Endothelial cell of umbilical vein (primary cell): Measurements from ENCODE around the gene RABL6. TPM values are rescaled to one million over a fixed set of nuclear protein-coding genes. Genes with fewer than 3 reads are reported as not detected.

Source experiments
- BruUV-seq: library from RNA; stranded (reverse); fragments of 400-500 nt; replicated peaks from 2 replicates; lab custom pipeline; 2021; lab: Mats Ljungman, UMichigan
- CTCF ChIA-PET: fragments of 300-600, 350-600 bp; sonication (Branson Sonifier 250); formaldehyde crosslinking; loops from one replicate; lab custom pipeline; 2021; ENCODE audit warnings: antibody characterized with exemption, inconsistent platforms; lab: Charles Lee
- POLR2A ChIA-PET: fragments of 300-600, 350-600 bp; sonication (Branson Sonifier 250); formaldehyde crosslinking; loops from one replicate; lab custom pipeline; 2021; ENCODE audit warnings: antibody characterized with exemption, inconsistent platforms; lab: Charles Lee
- DNase-seq: peaks from one replicate; pipeline ENCODE4 v3.0.0-alpha.2; 2011; ENCODE audit warnings: low read depth, low spot score
- FAIRE-seq: peaks from 2 replicates; lab custom pipeline; 2011; peaks lifted over from hg19 to GRCh38; lab: Jason Lieb, UNC
- H2AFZ ChIP-seq: 2 replicates; pipeline ENCODE4 v1.6.0; 2012; ENCODE audit warnings: low read depth, low read length, control low read depth, inconsistent platforms
- H3K27ac ChIP-seq: 2 replicates; pipeline ENCODE4 v1.5.1; 2011; ENCODE audit warnings: low read depth, mild to moderate bottlenecking, control low read depth, low read length, moderate library complexity; ENCODE audit not compliant: insufficient read depth
- H3K27me3 ChIP-seq, 2 experiments: 2 replicates each; pipeline versions ENCODE4 v1.6.0 to v1.6.1; 2011; ENCODE audit warnings: low read length in 2 of 2, mixed read lengths in 1 of 2; ENCODE audit not compliant: control insufficient read depth in 2 of 2, insufficient read depth in 2 of 2
- H3K36me3 ChIP-seq, 2 experiments: 2 replicates in 1 of 2; 3 replicates in 1 of 2; pipeline ENCODE4 v1.5.1; 2011; ENCODE audit warnings: low read length in 2 of 2, mild to moderate bottlenecking in 1 of 2, moderate library complexity in 1 of 2; ENCODE audit not compliant: control insufficient read depth in 2 of 2, insufficient read depth in 2 of 2; ENCODE audit errors: extremely low read depth in 1 of 2
- H3K4me1 ChIP-seq: 3 replicates; pipeline ENCODE4 v1.5.1; 2011; ENCODE audit warnings: mild to moderate bottlenecking, low read length; ENCODE audit not compliant: control insufficient read depth, insufficient read depth; ENCODE audit errors: extremely low read depth
- H3K4me2 ChIP-seq: 2 replicates; pipeline ENCODE4 v1.6.1; 2011; ENCODE audit warnings: low read length, control low read depth, mixed read lengths; ENCODE audit not compliant: insufficient read depth
- H3K4me3 ChIP-seq, 3 experiments: fragments of 200-600 bp in 1 of 3; sonication (generic), shearing (Covaris generic) in 1 of 3; replicated peaks in 1 of 3; 2 replicates each; pipeline ENCODE4 v1.5.1; 2011 to 2016; ENCODE audit warnings: control low read depth in 3 of 3, low read length in 3 of 3, mild to moderate bottlenecking in 2 of 3, inconsistent platforms in 1 of 3, low read depth in 1 of 3, moderate library complexity in 1 of 3; ENCODE audit not compliant: insufficient read depth in 1 of 3
- H3K79me2 ChIP-seq: 2 replicates; pipeline ENCODE4 v1.6.0; 2012; ENCODE audit warnings: low read length, inconsistent platforms; ENCODE audit not compliant: control insufficient read depth, insufficient read depth
- H3K9ac ChIP-seq: replicated peaks from 2 replicates; pipeline ENCODE3; 2011; ENCODE audit warnings: low read length, control low read depth; ENCODE audit not compliant: insufficient read depth; ENCODE audit errors: extremely low read depth
- H3K9me1 ChIP-seq: replicated peaks from 3 replicates; pipeline ENCODE4 v1.6.0; 2011; ENCODE audit warnings: mild to moderate bottlenecking, low read length; ENCODE audit not compliant: control insufficient read depth, insufficient read depth; ENCODE audit errors: extremely low read depth
- H3K9me3 ChIP-seq: replicated peaks from 2 replicates; pipeline ENCODE4 v1.5.1; 2012; ENCODE audit warnings: low read length, inconsistent platforms; ENCODE audit not compliant: control insufficient read depth, insufficient read depth
- H4K20me1 ChIP-seq: replicated peaks from 2 replicates; pipeline ENCODE3; 2011; ENCODE audit warnings: mild to moderate bottlenecking, low read length; ENCODE audit not compliant: control insufficient read depth, insufficient read depth; ENCODE audit errors: extremely low read depth
- CTCF ChIP-seq, 2 donors: IDR thresholded peaks; 1 replicate in 1 of 2; 2 replicates in 1 of 2; pipeline ENCODE4 v1.5.1; 2011; ENCODE audit warnings: low read length in 2 of 2, mild to moderate bottlenecking in 2 of 2, moderate library complexity in 2 of 2, control low read depth in 1 of 2, inconsistent platforms in 1 of 2, low read depth in 1 of 2; ENCODE audit not compliant: insufficient read depth in 1 of 2; ENCODE audit errors: extremely low read depth in 1 of 2
- GATA2 ChIP-seq: IDR thresholded peaks from 2 replicates; pipeline ENCODE4 v1.7.0; 2011; ENCODE audit warnings: low read depth, mild to moderate bottlenecking, moderate library complexity, mixed read lengths, low read length; ENCODE audit not compliant: insufficient read length, insufficient read depth
- JUN ChIP-seq: IDR thresholded peaks from 2 replicates; pipeline ENCODE4 v1.6.1; 2011; ENCODE audit warnings: borderline replicate concordance, low read depth; ENCODE audit not compliant: insufficient read length, insufficient read depth
- dilution Hi-C: fragments of 300-500 bp; cut with MboI; formaldehyde crosslinking; loops from one replicate; pipeline ENCODE4 v1.15.0; 2019; ENCODE audit warnings: low sequenced_read_pairs; ENCODE audit not compliant: extremely low pct_ligation_motif_present
- intact Hi-C: fragments of 100-400 bp; cut with micrococcal nuclease; formaldehyde crosslinking; loops from one replicate; pipeline ENCODE4 v1.10.0; 2022
- polyA plus RNA-seq, 4 experiments: library from polyadenylated mRNA; depleted of rRNA in 3 of 4; stranded (reverse) in 3 of 4; unstranded in 1 of 4; fragments of >200 nt; gene quantifications; 2 replicates each; pipeline versions ENCODE4 v1.2.1 to v1.2.3, GENCODE V29; 2011 to 2012; ENCODE audit warnings: missing spikeins in 1 of 4
- total RNA-seq: library from RNA; stranded (reverse); gene quantifications from 2 replicates; pipeline ENCODE4 v1.2.3, GENCODE V29; 2021

RABL6 gene
- total and polyA plus RNA-seq, 2 donors (not counting 3 experiments of a cell fraction or from before 2014, with no cell fraction given): 60.8 to 112 TPM

GRCh38 chr9:136849960-136850865 is 42.5 kb downstream of the RABL6 start:
- H2AFZ ChIP-seq: no peak overlapping the region

More at GRCh38 chr9:136849960-136850865, 42.5 kb downstream of the RABL6 start:
- DNase-seq: no peak
- TSS peak; percentile 62 for BruUV-seq
- intact Hi-C loops: loop anchor here (1.0 to 5.0 kb wide), 4 partner anchors 16 to 95 kb away; partner anchors contain the start of genes C8G, EDF1, FBXW5 and TMEM141
- H4K20me1 ChIP-seq: no peaks in the 10 kb centered on the region
- no peak overlapping the region for H3K27ac ChIP-seq
- H3K36me3 ChIP-seq: no peaks in the 10 kb centered on the region
- peaks cover 10% of the 10 kb centered on the region for H3K4me1 ChIP-seq
- H3K9me1 ChIP-seq: no peaks in the 10 kb centered on the region
- POLR2A ChIA-PET: no interaction called here
- no peaks in the 10 kb centered on the region for H3K79me2 ChIP-seq
- no peaks in the 10 kb centered on the region for H3K9me3 ChIP-seq
- H3K27me3 ChIP-seq: peaks cover 8 to 18% of the 10 kb centered on the region in 2 experiments
- no peak for FAIRE-seq
- dilution Hi-C loops: no loop called here
- H3K9ac ChIP-seq: peak overlapping the region; percentile 32
- H3K4me2 ChIP-seq: peak overlapping the region; percentile 49
- H3K4me3 ChIP-seq: peak overlapping the region in 2 of 3 experiments; percentile 44 to 90
- TF ChIP-seq JUN: no peak
- no peak for TF ChIP-seq GATA2
- TF ChIP-seq CTCF (IDR thresholded peaks at IDR 0.05; ENCODE audit: extremely low read depth in 1 of 2, insufficient read depth in 1 of 2, low read depth in 1 of 2, low read length in 2 of 2): no peak
- CTCF ChIA-PET: no interaction called here
